Astrocyte (in vitro differentiated cells and primary cell): ENCODE data around the gene SLC25A22.

Experiments
- CTCF ChIP-seq: IDR thresholded peaks from 2 replicates; pipeline ENCODE4 v1.5.1; 2011; ENCODE audit warnings: low read depth, mild to moderate bottlenecking, inconsistent platforms, low read length, moderate library complexity; ENCODE audit not compliant: insufficient read depth
- EZH2 ChIP-seq: IDR thresholded peaks from 2 replicates; pipeline ENCODE4 v1.6.1; 2012; ENCODE audit warnings: mild to moderate bottlenecking, low read length, inconsistent platforms; ENCODE audit not compliant: insufficient read depth

- TF ChIP-seq CTCF (no peak), EZH2 (no peak)
Measured at GRCh38 chr11:837189-837989, 39.3 kb upstream of the SLC25A22 start.
